ENCODE measurements around the gene NSG1.

DNA sequence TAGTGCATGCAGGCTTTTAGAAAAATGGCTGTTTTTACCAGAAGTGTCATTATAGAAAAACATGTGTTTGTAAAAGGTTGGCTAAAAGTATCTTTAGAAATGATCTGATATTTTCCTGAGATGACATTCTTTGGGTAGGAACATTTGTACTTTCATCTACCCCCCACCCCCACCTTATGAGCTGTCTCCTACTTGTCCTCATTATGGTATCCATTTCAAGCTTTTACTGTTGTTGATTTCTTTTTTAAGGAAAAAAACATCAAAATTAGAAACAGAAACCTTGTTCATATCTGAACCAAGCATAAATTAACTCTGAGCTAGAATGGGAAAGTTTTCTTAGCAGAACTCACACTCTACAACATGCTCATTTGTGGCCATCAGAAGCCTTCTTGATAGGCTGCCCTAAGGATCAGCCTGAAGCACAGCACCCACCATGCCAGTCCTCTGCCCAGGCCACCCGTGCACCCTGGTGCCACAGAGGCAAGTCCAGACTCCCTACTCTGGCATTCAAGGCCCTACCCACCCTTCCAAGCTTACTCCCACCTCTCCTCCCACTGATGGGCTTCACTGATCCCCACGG is 49.4 kb downstream of the NSG1 start:
- TF ChIP-seq, protein P1, sequence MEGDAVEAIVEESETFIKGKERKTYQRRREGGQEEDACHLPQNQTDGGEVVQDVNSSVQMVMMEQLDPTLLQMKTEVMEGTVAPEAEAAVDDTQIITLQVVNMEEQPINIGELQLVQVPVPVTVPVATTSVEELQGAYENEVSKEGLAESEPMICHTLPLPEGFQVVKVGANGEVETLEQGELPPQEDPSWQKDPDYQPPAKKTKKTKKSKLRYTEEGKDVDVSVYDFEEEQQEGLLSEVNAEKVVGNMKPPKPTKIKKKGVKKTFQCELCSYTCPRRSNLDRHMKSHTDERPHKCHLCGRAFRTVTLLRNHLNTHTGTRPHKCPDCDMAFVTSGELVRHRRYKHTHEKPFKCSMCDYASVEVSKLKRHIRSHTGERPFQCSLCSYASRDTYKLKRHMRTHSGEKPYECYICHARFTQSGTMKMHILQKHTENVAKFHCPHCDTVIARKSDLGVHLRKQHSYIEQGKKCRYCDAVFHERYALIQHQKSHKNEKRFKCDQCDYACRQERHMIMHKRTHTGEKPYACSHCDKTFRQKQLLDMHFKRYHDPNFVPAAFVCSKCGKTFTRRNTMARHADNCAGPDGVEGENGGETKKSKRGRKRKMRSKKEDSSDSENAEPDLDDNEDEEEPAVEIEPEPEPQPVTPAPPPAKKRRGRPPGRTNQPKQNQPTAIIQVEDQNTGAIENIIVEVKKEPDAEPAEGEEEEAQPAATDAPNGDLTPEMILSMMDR (IDR thresholded peaks at IDR 0.05), result no peak
- no peak for TF ChIP-seq POLR2A (IDR thresholded peaks at IDR 0.05)
- no peak for TF ChIP-seq EP300 (IDR thresholded peaks at IDR 0.05)
